ENCODE measurements around the gene DOC2A. TPM values are rescaled to one million over a fixed set of nuclear protein-coding genes. Genes with fewer than 3 reads are reported as not detected.
A peak's percentile ranks its signal among the peaks of the same experiment; 100 is the strongest.

The DOC2A gene
- total and polyA plus RNA-seq, 2 donors (not counting 3 experiments of a cell fraction or from before 2014, with no cell fraction given) = 0.60 to 0.63 TPM

- Histone ChIP-seq H2AFZ (ENCODE audit: low read depth, low read length) (peak overlapping the region; percentile 27), H3K27ac (ENCODE audit: insufficient read depth, low read depth, low read length) (no peak overlapping the region), H3K9ac (replicated peaks; ENCODE audit: extremely low read depth, insufficient read depth, low read length) (no peak overlapping the region), H3K9me1 (replicated peaks; ENCODE audit: control insufficient read depth, extremely low read depth, insufficient read depth, low read length) (no peaks in the 10 kb centered on the region), H3K4me1 (ENCODE audit: control insufficient read depth, extremely low read depth, insufficient read depth, low read length) (peaks cover 2% of the 10 kb centered on the region), H3K79me2 (ENCODE audit: control insufficient read depth, insufficient read depth, low read length) (no peaks in the 10 kb centered on the region), H3K27me3 (ENCODE audit: control insufficient read depth in 2 of 2, insufficient read depth in 2 of 2, low read length in 2 of 2) (peaks cover 19 to 28% of the 10 kb centered on the region in 2 experiments), H3K4me3 (replicated peaks in 1 of 3; ENCODE audit: insufficient read depth in 1 of 3, low read depth in 1 of 3, low read length in 3 of 3) (peak overlapping the region in 1 of 3 experiments; percentile 30), H4K20me1 (replicated peaks; ENCODE audit: control insufficient read depth, extremely low read depth, insufficient read depth, low read length) (no peaks in the 10 kb centered on the region), H3K4me2 (ENCODE audit: insufficient read depth, low read length) (no peak overlapping the region), H3K9me3 (replicated peaks; ENCODE audit: control insufficient read depth, insufficient read depth, low read length) (no peaks in the 10 kb centered on the region), H3K36me3 (ENCODE audit: control insufficient read depth in 2 of 2, extremely low read depth in 1 of 2, insufficient read depth in 2 of 2, low read length in 2 of 2) (no peaks in the 10 kb centered on the region)
- CTCF ChIA-PET = interaction anchor here (0.8 kb wide), 1 partner anchor 162 kb away, joined by 4 read pairs; no protein-coding TSS in a partner anchor
- intact Hi-C loops (cut with micrococcal nuclease) = no loop called here
- no peak for DNase-seq (ENCODE audit: low read depth, low spot score)
- no TSS peak for BruUV-seq (replicated peaks)
- dilution Hi-C loops (cut with MboI; ENCODE audit: extremely low pct_ligation_motif_present, low sequenced_read_pairs) = no loop called here
- TF ChIP-seq EZH2 (IDR thresholded peaks at IDR 0.05; ENCODE audit: borderline replicate concordance, low read depth, low read length, severe bottlenecking) = peak; percentile 36
- no peak for TF ChIP-seq CTCF (IDR thresholded peaks at IDR 0.05; ENCODE audit: extremely low read depth in 1 of 2, insufficient read depth in 1 of 2, low read depth in 1 of 2, low read length in 2 of 2)
- POLR2A ChIA-PET = no interaction called here
- FAIRE-seq = no peak
These were observed 610 bp downstream of the DOC2A start for GRCh38 chr16:30009990-30010843.

All from endothelial cell of umbilical vein (primary cell).